HepG2 (cell line): ENCODE measurements around the gene HIVEP2. TPM values are rescaled to one million over a fixed set of nuclear protein-coding genes. Genes with fewer than 3 reads are reported as not detected.
A peak's percentile ranks its signal among the peaks of the same experiment; 100 is the strongest.

Experiments
- ATF7 ChIP-seq, 2 experiments: fragments of 450-650 bp in 1 of 2; sonication (generic) in 1 of 2; formaldehyde crosslinking in 1 of 2; IDR thresholded peaks; 2 replicates each; pipeline versions ENCODE4 v1.4.0 to v1.6.1; 2016 to 2020; ENCODE audit warnings: antibody characterized with exemption in 1 of 2, mild to moderate bottlenecking in 1 of 2, missing genetic modification reagents in 1 of 2
- CHCHD3 ChIP-seq: sonication (generic); formaldehyde crosslinking; IDR thresholded peaks from 2 replicates; pipeline ENCODE4 v1.8.0; 2022; ENCODE audit warnings: mild to moderate bottlenecking, missing genetic modification reagents, moderate library complexity
- GABPB1 ChIP-seq: IDR thresholded peaks from 2 replicates; pipeline ENCODE4 v1.6.1; 2016; ENCODE audit warnings: mild to moderate bottlenecking, missing genetic modification reagents, moderate library complexity, missing compliant biosample characterization
- ONECUT2 ChIP-seq: sonication (generic); formaldehyde crosslinking; IDR thresholded peaks from 2 replicates; pipeline ENCODE4 v1.4.0; 2020; ENCODE audit warnings: missing genetic modification reagents
- SRSF9 ChIP-seq: fragments of 200-400 bp; formaldehyde crosslinking; IDR thresholded peaks from 2 replicates; pipeline ENCODE4 v1.6.1; 2018; ENCODE audit warnings: borderline replicate concordance, mild to moderate bottlenecking, low read depth, low read length; ENCODE audit not compliant: insufficient read depth, poor library complexity, severe bottlenecking
- U2AF2 ChIP-seq: fragments of 200-400 bp; formaldehyde crosslinking; IDR thresholded peaks from 2 replicates; pipeline ENCODE4 v1.6.1; 2017; ENCODE audit warnings: low read depth, mild to moderate bottlenecking, low read length
- ZMYM3 ChIP-seq: sonication (generic); formaldehyde crosslinking; IDR thresholded peaks from 2 replicates; pipeline ENCODE4 v1.5.1; 2020; ENCODE audit warnings: mild to moderate bottlenecking, missing genetic modification reagents
- ZNF282 ChIP-seq: fragments of 450-650 bp; IDR thresholded peaks from 2 replicates; pipeline ENCODE4 v1.6.1; 2018; ENCODE audit not compliant: partially characterized antibody
- ZNF615 ChIP-seq: sonication (generic); formaldehyde crosslinking; IDR thresholded peaks from 2 replicates; pipeline ENCODE4 v1.5.0; 2020; ENCODE audit warnings: mild to moderate bottlenecking, missing genetic modification reagents, borderline replicate concordance
- ZSCAN9 ChIP-seq: IDR thresholded peaks from 2 replicates; pipeline ENCODE4 v1.6.1; 2016; ENCODE audit warnings: borderline replicate concordance
- polyA plus RNA-seq, 8 experiments: library from polyadenylated mRNA; depleted of rRNA in 3 of 8; stranded (reverse) in 7 of 8; unstranded in 1 of 8; fragments of >200 nt; fragmentation: Illumina TruSeq in 4 of 8; extraction: Trizol in 4 of 8; gene quantifications; 2 replicates each; pipeline versions ENCODE4 v1.2.1 to v1.2.3, GENCODE V29; 2011 to 2016; ENCODE audit warnings: low read depth in 4 of 8, missing spikeins in 1 of 8, mixed read lengths in 1 of 8; ENCODE audit not compliant: insufficient read depth in 1 of 8
- total RNA-seq, 5 experiments: library from RNA; depleted of rRNA; stranded (reverse); fragments of >200 nt; fragmentation: Illumina TruSeq; extraction: Trizol; gene quantifications; 2 replicates each; pipeline ENCODE4 v1.2.3, GENCODE V29; 2016; ENCODE audit warnings: low read depth in 1 of 5
- TF ChIP-seq, protein P1 (sequence below): sonication (generic); formaldehyde crosslinking; IDR thresholded peaks from 2 replicates; pipeline ENCODE4 v1.4.0; 2020; ENCODE audit warnings: missing genetic modification reagents
- TF ChIP-seq, protein P2 (sequence below): sonication (generic); formaldehyde crosslinking; IDR thresholded peaks from 2 replicates; pipeline ENCODE4 v1.8.1; 2023; ENCODE audit warnings: mild to moderate bottlenecking, missing genetic modification reagents
- TF ChIP-seq, protein P3 (sequence below): sonication (generic); formaldehyde crosslinking; IDR thresholded peaks from 2 replicates; pipeline ENCODE4 v1.4.0; 2020; ENCODE audit warnings: missing genetic modification reagents, mild to moderate bottlenecking, borderline replicate concordance
- TF ChIP-seq, protein P4 (sequence below): sonication (generic); formaldehyde crosslinking; IDR thresholded peaks from 2 replicates; pipeline ENCODE4 v1.4.0; 2020; ENCODE audit warnings: missing genetic modification reagents
- TF ChIP-seq, protein P5 (sequence below): sonication (generic); formaldehyde crosslinking; IDR thresholded peaks from 2 replicates; pipeline ENCODE4 v1.8.0; 2022; ENCODE audit warnings: mild to moderate bottlenecking, missing genetic modification reagents, moderate library complexity

Gene HIVEP2
- total and polyA plus RNA-seq, 2 of the 13 experiments (the other 11 are each of a cell fraction or from before 2014, with no cell fraction given), result 3.4 to 12.9 TPM

DNA sequence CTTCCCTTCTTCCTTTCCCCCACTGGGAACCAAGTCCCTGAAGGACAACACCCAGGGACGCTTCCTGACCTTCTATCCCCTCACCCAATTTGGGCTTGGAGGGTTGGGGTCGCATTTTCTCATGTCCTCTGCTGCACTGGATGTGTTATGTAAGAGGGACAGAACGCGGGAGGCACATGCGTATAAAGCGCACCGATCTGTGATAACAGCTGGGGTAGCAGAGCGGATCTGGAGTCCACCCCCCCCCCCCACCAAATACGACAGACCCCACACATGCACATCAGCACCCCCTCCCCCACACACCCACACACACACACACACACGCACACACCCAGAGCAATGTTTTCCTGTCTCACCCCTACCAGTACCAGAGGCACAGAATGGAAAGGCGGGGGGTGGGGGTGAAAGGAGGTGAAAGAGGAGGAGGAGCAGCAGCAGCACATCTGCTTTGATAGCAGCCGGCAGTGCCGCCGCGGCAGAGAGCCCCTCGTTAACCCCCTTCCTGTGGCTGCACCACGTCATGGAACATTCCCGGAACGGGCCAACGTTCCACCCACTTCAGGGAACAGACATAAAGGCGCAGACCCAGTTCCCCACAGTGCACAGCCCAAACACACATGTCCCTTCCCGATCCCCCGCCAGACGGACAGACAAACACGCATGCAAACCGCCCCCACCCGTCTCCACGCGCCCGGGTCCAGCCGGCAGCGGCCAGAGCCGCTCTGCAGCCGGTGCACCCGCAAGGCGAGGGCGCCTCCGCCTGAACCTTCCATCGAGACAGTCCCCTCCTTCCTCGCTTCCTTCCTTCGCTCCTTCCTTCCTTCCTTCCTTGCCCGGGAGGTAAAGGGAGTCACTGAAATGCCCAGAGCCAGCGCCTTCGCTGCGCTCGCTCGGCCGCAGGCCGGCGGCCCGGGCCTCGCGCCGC lies 590 bp downstream of the HIVEP2 start (continued):
- TF ChIP-seq, protein P1, sequence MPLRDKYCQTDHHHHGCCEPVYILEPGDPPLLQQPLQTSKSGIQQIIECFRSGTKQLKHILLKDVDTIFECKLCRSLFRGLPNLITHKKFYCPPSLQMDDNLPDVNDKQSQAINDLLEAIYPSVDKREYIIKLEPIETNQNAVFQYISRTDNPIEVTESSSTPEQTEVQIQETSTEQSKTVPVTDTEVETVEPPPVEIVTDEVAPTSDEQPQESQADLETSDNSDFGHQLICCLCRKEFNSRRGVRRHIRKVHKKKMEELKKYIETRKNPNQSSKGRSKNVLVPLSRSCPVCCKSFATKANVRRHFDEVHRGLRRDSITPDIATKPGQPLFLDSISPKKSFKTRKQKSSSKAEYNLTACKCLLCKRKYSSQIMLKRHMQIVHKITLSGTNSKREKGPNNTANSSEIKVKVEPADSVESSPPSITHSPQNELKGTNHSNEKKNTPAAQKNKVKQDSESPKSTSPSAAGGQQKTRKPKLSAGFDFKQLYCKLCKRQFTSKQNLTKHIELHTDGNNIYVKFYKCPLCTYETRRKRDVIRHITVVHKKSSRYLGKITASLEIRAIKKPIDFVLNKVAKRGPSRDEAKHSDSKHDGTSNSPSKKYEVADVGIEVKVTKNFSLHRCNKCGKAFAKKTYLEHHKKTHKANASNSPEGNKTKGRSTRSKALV, result no peak
- TF ChIP-seq SRSF9, result no peak
- TF ChIP-seq, protein P2, sequence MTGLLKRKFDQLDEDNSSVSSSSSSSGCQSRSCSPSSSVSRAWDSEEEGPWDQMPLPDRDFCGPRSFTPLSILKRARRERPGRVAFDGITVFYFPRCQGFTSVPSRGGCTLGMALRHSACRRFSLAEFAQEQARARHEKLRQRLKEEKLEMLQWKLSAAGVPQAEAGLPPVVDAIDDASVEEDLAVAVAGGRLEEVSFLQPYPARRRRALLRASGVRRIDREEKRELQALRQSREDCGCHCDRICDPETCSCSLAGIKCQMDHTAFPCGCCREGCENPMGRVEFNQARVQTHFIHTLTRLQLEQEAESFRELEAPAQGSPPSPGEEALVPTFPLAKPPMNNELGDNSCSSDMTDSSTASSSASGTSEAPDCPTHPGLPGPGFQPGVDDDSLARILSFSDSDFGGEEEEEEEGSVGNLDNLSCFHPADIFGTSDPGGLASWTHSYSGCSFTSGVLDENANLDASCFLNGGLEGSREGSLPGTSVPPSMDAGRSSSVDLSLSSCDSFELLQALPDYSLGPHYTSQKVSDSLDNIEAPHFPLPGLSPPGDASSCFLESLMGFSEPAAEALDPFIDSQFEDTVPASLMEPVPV (CRISPR knock-in tag), result 0 out of 2 replicates have a peak, but pooled peaks have one; percentile 57
- no peak for TF ChIP-seq ZNF282
- 0 out of 2 replicates have a peak, but pooled peaks have one; percentile 46 for TF ChIP-seq ZNF615 (CRISPR knock-in tag)
- TF ChIP-seq, protein P3, sequence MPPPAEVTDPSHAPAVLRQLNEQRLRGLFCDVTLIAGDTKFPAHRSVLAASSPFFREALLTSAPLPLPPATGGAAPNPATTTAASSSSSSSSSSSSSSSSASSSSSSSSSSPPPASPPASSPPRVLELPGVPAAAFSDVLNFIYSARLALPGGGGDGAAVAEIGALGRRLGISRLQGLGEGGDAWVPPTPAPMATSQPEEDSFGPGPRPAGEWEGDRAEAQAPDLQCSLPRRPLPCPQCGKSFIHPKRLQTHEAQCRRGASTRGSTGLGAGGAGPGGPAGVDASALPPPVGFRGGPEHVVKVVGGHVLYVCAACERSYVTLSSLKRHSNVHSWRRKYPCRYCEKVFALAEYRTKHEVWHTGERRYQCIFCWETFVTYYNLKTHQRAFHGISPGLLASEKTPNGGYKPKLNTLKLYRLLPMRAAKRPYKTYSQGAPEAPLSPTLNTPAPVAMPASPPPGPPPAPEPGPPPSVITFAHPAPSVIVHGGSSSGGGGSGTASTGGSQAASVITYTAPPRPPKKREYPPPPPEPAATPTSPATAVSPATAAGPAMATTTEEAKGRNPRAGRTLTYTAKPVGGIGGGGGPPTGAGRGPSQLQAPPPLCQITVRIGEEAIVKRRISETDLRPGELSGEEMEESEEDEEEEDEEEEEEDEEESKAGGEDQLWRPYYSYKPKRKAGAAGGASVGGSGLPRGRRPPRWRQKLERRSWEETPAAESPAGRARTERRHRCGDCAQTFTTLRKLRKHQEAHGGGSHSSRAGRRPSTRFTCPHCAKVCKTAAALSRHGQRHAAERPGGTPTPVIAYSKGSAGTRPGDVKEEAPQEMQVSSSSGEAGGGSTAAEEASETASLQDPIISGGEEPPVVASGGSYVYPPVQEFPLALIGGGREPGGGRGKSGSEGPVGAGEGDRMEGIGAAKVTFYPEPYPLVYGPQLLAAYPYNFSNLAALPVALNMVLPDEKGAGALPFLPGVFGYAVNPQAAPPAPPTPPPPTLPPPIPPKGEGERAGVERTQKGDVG (CRISPR knock-in tag), result 0 out of 2 replicates have a peak, but pooled peaks have one; percentile 35
- no peak for TF ChIP-seq ONECUT2 (CRISPR knock-in tag)
- 0 out of 2 replicates have a peak, but pooled peaks have one; percentile 74 for TF ChIP-seq U2AF2
- no peak for TF ChIP-seq ATF7 (IDR thresholded peaks at IDR 0.05)
- TF ChIP-seq ATF7 (CRISPR knock-in tag; IDR thresholded peaks at IDR 0.05), result peak; percentile 73; the same call in 1 of the 2 replicates
- TF ChIP-seq ZMYM3 (CRISPR knock-in tag), result peak; percentile 7; the same call in 1 of the 2 replicates
- TF ChIP-seq ZSCAN9, result no peak
- TF ChIP-seq CHCHD3, result no peak
- TF ChIP-seq, protein P4, sequence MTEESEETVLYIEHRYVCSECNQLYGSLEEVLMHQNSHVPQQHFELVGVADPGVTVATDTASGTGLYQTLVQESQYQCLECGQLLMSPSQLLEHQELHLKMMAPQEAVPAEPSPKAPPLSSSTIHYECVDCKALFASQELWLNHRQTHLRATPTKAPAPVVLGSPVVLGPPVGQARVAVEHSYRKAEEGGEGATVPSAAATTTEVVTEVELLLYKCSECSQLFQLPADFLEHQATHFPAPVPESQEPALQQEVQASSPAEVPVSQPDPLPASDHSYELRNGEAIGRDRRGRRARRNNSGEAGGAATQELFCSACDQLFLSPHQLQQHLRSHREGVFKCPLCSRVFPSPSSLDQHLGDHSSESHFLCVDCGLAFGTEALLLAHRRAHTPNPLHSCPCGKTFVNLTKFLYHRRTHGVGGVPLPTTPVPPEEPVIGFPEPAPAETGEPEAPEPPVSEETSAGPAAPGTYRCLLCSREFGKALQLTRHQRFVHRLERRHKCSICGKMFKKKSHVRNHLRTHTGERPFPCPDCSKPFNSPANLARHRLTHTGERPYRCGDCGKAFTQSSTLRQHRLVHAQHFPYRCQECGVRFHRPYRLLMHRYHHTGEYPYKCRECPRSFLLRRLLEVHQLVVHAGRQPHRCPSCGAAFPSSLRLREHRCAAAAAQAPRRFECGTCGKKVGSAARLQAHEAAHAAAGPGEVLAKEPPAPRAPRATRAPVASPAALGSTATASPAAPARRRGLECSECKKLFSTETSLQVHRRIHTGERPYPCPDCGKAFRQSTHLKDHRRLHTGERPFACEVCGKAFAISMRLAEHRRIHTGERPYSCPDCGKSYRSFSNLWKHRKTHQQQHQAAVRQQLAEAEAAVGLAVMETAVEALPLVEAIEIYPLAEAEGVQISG (CRISPR knock-in tag), result peak; percentile 68; the same call in 1 of the 2 replicates
- TF ChIP-seq, protein P5, sequence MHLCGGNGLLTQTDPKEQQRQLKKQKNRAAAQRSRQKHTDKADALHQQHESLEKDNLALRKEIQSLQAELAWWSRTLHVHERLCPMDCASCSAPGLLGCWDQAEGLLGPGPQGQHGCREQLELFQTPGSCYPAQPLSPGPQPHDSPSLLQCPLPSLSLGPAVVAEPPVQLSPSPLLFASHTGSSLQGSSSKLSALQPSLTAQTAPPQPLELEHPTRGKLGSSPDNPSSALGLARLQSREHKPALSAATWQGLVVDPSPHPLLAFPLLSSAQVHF (CRISPR knock-in tag), result peak; percentile 60
- TF ChIP-seq GABPB1, result peak; percentile 67
